GM19238 (cell line): ENCODE measurements around the gene MAOB.
"Not testable (repeated sequence)": the region's sequence is repeated elsewhere in the genome, so short reads cannot be mapped to it uniquely, and the experiment has no call there.

Experiments
- DNase-seq: peaks from one replicate; pipeline ENCODE4 v3.0.0; 2011; ENCODE audit warnings: low spot score; ENCODE audit not compliant: insufficient read length

MAOB gene

GRCh38 chrX:43882294-43882681 is at the start of gene MAOB:
Gene MAOB, minus strand, starts transcription at chrX:43882450. Its CDS starts 151 bp downstream, at chrX:43882299.
- no peak for DNase-seq

GRCh38 chrX:43922032-43922431 is 39.8 kb upstream of the MAOB start:
- not testable (repeated sequence) for DNase-seq

GRCh38 chrX:43910772-43911171 is 28.5 kb upstream of the MAOB start:
- not testable (repeated sequence) for DNase-seq

- no peak for DNase-seq
Observed at GRCh38 chrX:43910012-43910411, 27.8 kb upstream of the MAOB start.

GRCh38 chrX:43909141-43909540 is 26.9 kb upstream of the MAOB start:
- no peak for DNase-seq

GRCh38 chrX:43899878-43900815 is 17.9 kb upstream of the MAOB start:
- DNase-seq = no peak

GRCh38 chrX:43898406-43899035 is 16.3 kb upstream of the MAOB start:
- DNase-seq = no peak

- no peak for DNase-seq
Observed at GRCh38 chrX:43897290-43897689, 15.0 kb upstream of the MAOB start.

- DNase-seq = no peak
Observed at GRCh38 chrX:43892336-43892870, 10.2 kb upstream of the MAOB start.

- no peak for DNase-seq
Observed at GRCh38 chrX:43885617-43886016, 3.4 kb upstream of the MAOB start.

GRCh38 chrX:43881410-43882293 is 598 bp downstream of the MAOB start:
- no peak for DNase-seq

GRCh38 chrX:43880425-43880824 is 1.8 kb downstream of the MAOB start:
- DNase-seq = no peak

- no peak for DNase-seq
Observed at GRCh38 chrX:43878906-43879526, 3.2 kb downstream of the MAOB start.

GRCh38 chrX:43876680-43877079 is 5.6 kb downstream of the MAOB start:
- DNase-seq = no peak

- no peak for DNase-seq
Observed at GRCh38 chrX:43870758-43871419, 11.4 kb downstream of the MAOB start.

GRCh38 chrX:43870011-43870410 is 12.2 kb downstream of the MAOB start:
- no peak for DNase-seq

GRCh38 chrX:43868791-43869190 is 13.5 kb downstream of the MAOB start:
- DNase-seq = no peak

- no peak for DNase-seq
Observed at GRCh38 chrX:43866423-43866822, 15.8 kb downstream of the MAOB start.

- no peak for DNase-seq
Observed at GRCh38 chrX:43865791-43866190, 16.5 kb downstream of the MAOB start.

GRCh38 chrX:43862434-43862833 is 19.8 kb downstream of the MAOB start:
- no peak for DNase-seq
